Ishikawa (cell line): Measurements from ENCODE around the gene SLC7A1.

Experiments
- EP300 ChIP-seq: IDR thresholded peaks from 2 replicates; pipeline ENCODE4 v1.6.1; 2012; ENCODE audit warnings: borderline replicate concordance
- MAX ChIP-seq: IDR thresholded peaks from 2 replicates; pipeline ENCODE4 v1.6.1; 2012
- RAD21 ChIP-seq: IDR thresholded peaks from 2 replicates; pipeline ENCODE4 v1.6.1; 2012; ENCODE audit warnings: low read depth
- USF1 ChIP-seq: IDR thresholded peaks from 2 replicates; pipeline ENCODE4 v1.6.1; 2012
- YY1 ChIP-seq: IDR thresholded peaks from 2 replicates; pipeline ENCODE4 v1.6.1; 2012; ENCODE audit warnings: low read depth

GRCh38 chr13:29481603-29482002, 113.9 kb downstream of the SLC7A1 start:
- TF ChIP-seq MAX: no peak
- no peak for TF ChIP-seq EP300
- TF ChIP-seq USF1: no peak
- TF ChIP-seq RAD21: no peak
- no peak for TF ChIP-seq YY1
